Breast epithelium (tissue), 3 donors: ENCODE results near the gene RASSF1.

Source experiments
- POLR2AphosphoS5 ChIP-seq, 3 donors: sonication (generic); formaldehyde crosslinking; IDR thresholded peaks; one replicate each; pipeline ENCODE4 v1.6.1; 2017; ENCODE audit warnings: antibody characterized with exemption in 3 of 3
- TF ChIP-seq, protein P1 (sequence below), 3 donors: fragments of 450-650 bp; IDR thresholded peaks; one replicate each; pipeline ENCODE4 v1.5.1; 2016 to 2017; ENCODE audit warnings: antibody characterized with exemption in 3 of 3, mild to moderate bottlenecking in 3 of 3, moderate library complexity in 3 of 3

DNA sequence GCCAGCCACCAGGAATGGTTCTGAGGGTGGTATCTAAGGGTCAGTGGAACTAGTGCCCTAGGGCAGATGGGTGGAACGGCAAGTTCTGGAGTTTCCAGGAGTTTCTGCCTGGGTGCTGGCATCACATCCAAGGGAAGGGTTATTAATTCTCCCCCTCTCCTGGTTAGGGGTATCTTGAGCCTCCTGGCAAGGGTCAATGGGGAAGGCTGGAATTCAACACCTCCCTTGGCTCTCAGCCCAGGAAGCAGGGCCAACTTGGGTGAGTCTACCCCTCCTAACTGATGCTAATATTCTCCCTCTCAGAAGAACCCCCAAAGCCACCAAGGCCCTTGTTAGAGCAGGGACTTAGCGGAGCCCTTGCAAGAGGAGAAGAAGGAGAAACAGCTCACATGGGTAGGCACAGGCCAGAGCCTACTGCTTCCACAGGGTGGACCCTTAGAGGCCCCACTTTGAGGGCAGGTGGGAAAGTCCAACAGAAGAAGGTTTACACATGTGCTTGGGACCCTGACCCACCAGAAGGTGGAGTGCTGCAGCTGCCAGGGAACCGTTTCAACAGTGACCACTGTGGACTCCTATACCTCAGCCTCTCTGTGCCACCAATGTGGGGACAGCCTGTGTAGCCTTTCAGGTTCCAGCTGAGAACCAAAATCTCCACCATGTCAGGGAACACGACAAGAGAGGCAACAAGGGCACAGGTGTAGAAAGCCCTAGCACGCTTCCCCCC is 15.4 kb upstream of the RASSF1 start:
- TF ChIP-seq, protein P1, sequence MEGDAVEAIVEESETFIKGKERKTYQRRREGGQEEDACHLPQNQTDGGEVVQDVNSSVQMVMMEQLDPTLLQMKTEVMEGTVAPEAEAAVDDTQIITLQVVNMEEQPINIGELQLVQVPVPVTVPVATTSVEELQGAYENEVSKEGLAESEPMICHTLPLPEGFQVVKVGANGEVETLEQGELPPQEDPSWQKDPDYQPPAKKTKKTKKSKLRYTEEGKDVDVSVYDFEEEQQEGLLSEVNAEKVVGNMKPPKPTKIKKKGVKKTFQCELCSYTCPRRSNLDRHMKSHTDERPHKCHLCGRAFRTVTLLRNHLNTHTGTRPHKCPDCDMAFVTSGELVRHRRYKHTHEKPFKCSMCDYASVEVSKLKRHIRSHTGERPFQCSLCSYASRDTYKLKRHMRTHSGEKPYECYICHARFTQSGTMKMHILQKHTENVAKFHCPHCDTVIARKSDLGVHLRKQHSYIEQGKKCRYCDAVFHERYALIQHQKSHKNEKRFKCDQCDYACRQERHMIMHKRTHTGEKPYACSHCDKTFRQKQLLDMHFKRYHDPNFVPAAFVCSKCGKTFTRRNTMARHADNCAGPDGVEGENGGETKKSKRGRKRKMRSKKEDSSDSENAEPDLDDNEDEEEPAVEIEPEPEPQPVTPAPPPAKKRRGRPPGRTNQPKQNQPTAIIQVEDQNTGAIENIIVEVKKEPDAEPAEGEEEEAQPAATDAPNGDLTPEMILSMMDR (IDR thresholded peaks at IDR 0.05) = no peak
- TF ChIP-seq POLR2AphosphoS5 (IDR thresholded peaks at IDR 0.05) = no peak
